Mammary epithelial cell (primary cell): Measurements from ENCODE around the gene ZNF3.

Source experiments
- EZH2 ChIP-seq: IDR thresholded peaks from 2 replicates; pipeline ENCODE4 v1.6.1; 2012; ENCODE audit warnings: low read length, inconsistent platforms, borderline replicate concordance
- TF ChIP-seq, protein P1 (sequence below), 2 donors: IDR thresholded peaks in 1 of 2; conservative IDR thresholded peaks in 1 of 2; 2 replicates each; pipeline ENCODE4 v1.5.1; 2011 to 2012; ENCODE audit warnings: inconsistent platforms in 2 of 2, low read length in 2 of 2, mild to moderate bottlenecking in 2 of 2, control low read depth in 1 of 2, low read depth in 1 of 2; ENCODE audit not compliant: insufficient read depth in 1 of 2; ENCODE audit errors: extremely low read depth in 1 of 2

DNA sequence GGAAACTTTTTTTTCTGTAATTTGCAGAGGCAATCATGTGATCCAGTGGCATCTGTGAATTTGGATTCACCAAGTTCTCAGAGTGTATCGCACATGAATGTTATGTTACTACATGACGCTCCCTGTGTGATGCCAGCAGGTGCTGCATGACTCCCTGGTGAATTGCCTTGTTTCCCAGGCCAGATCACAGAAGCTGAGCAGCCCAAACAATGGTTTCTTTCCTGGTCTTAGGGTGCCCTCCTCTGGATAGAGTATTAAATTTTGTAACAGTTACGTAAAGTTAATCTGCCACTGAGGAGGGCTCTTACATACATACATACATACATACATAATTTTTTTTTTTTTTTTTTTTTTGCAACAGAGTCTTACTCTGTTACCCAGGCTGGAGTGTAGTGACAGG lies 28.3 kb downstream of the ZNF3 start:
- no peak for TF ChIP-seq EZH2
- TF ChIP-seq, protein P1, sequence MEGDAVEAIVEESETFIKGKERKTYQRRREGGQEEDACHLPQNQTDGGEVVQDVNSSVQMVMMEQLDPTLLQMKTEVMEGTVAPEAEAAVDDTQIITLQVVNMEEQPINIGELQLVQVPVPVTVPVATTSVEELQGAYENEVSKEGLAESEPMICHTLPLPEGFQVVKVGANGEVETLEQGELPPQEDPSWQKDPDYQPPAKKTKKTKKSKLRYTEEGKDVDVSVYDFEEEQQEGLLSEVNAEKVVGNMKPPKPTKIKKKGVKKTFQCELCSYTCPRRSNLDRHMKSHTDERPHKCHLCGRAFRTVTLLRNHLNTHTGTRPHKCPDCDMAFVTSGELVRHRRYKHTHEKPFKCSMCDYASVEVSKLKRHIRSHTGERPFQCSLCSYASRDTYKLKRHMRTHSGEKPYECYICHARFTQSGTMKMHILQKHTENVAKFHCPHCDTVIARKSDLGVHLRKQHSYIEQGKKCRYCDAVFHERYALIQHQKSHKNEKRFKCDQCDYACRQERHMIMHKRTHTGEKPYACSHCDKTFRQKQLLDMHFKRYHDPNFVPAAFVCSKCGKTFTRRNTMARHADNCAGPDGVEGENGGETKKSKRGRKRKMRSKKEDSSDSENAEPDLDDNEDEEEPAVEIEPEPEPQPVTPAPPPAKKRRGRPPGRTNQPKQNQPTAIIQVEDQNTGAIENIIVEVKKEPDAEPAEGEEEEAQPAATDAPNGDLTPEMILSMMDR (conservative IDR thresholded peaks at IDR 0.05 in 1 of 2, IDR thresholded peaks at IDR 0.05 in 1 of 2; ENCODE audit: extremely low read depth in 1 of 2, insufficient read depth in 1 of 2, low read depth in 1 of 2, low read length in 2 of 2) = peak; percentile 27 to 42
